Measurements from ENCODE around the gene PCDHGB6. TPM values are rescaled to one million over a fixed set of nuclear protein-coding genes. Genes with fewer than 3 reads are reported as not detected.
"Not testable (repeated sequence)": the region's sequence is repeated elsewhere in the genome, so short reads cannot be mapped to it uniquely, and the experiment has no call there.

Gene PCDHGB6
- total RNA-seq, 1 donor from 2014 or later, result 70.2 TPM

DNA sequence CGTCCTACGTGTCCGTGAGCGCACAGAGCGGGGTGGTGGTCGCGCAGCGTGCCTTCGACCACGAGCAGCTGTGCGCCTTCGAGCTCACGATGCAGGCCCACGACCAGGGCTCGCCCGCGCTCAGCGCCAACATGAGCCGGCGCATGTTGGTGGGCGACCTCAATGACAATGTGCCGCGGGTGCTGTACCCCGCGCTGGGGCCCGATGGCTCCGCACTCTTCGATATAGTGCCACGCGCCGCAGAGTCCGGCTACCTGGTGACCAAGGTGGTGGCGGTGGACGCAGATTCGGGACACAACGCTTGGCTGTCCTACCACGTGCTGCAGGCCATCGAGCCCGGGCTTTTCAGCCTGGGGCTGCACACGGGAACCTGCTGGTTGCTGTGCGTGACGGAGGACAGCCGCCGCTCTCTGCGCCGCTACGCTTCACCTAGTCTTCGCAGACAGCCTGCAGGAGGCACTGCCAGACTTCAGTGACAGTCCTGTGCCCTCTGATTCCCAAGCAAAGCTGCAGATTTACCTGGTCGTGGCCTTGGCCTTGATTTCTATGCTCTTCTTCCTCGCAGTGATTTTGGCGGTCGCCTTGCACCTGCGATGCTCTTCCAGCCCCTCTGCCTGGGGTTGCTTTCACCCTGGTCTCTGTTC, 20.1 kb downstream of the PCDHGB6 start:
- H3K9me3 Mint-ChIP-seq (ENCODE audit: unreplicated experiment), result peaks cover 31% of the 10 kb centered on the region
- H3K27me3 Mint-ChIP-seq (ENCODE audit: unreplicated experiment), result no peaks in the 10 kb centered on the region
- no peaks in the 10 kb centered on the region for H3K4me1 Mint-ChIP-seq (ENCODE audit: unreplicated experiment)

DNA sequence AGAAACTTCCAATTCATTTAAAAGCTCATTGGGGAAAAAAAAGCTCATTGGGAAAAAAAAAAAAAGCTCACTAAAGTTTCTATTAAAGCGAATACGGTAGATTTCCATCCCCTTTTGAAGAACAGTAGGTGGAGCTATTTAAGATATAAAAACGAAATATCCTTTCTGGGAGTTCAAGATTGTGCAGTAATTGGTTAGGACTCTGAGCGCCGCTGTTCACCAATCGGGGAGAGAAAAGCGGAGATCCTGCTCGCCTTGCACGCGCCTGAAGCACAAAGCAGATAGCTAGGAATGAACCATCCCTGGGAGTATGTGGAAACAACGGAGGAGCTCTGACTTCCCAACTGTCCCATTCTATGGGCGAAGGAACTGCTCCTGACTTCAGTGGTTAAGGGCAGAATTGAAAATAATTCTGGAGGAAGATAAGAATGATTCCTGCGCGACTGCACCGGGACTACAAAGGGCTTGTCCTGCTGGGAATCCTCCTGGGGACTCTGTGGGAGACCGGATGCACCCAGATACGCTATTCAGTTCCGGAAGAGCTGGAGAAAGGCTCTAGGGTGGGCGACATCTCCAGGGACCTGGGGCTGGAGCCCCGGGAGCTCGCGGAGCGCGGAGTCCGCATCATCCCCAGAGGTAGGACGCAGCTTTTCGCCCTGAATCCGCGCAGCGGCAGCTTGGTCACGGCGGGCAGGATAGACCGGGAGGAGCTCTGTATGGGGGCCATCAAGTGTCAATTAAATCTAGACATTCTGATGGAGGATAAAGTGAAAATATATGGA, 22.7 kb downstream of the PCDHGB6 start, which contains the start of gene PCDHGA12:
TSS of gene PCDHGA12 (plus strand) at position 176 of the 782 bp plus-strand sequence. CDS start at position 429, 253 bp downstream.
- Mint-ChIP-seq H3K27me3 (ENCODE audit: unreplicated experiment) (no peaks in the 10 kb centered on the region), H3K9me3 (ENCODE audit: unreplicated experiment) (peaks cover 24% of the 10 kb centered on the region), H3K36me3 (ENCODE audit: unreplicated experiment) (peaks cover 51% of the 10 kb centered on the region), H3K4me3 (ENCODE audit: unreplicated experiment) (no peak within 1 kb of the TSS), H3K27ac (ENCODE audit: unreplicated experiment) (no peak within 1 kb of the TSS), H3K4me1 (ENCODE audit: unreplicated experiment) (no peaks in the 10 kb centered on the region)
- TF ChIP-seq, protein P1, sequence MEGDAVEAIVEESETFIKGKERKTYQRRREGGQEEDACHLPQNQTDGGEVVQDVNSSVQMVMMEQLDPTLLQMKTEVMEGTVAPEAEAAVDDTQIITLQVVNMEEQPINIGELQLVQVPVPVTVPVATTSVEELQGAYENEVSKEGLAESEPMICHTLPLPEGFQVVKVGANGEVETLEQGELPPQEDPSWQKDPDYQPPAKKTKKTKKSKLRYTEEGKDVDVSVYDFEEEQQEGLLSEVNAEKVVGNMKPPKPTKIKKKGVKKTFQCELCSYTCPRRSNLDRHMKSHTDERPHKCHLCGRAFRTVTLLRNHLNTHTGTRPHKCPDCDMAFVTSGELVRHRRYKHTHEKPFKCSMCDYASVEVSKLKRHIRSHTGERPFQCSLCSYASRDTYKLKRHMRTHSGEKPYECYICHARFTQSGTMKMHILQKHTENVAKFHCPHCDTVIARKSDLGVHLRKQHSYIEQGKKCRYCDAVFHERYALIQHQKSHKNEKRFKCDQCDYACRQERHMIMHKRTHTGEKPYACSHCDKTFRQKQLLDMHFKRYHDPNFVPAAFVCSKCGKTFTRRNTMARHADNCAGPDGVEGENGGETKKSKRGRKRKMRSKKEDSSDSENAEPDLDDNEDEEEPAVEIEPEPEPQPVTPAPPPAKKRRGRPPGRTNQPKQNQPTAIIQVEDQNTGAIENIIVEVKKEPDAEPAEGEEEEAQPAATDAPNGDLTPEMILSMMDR (IDR thresholded peaks at IDR 0.05), result no peak
- no peak for DNase-seq (ENCODE audit: extremely low spot score, unreplicated experiment)

More for the DNA sequence above, 20.1 kb downstream of the PCDHGB6 start:
- Mint-ChIP-seq H3K4me3 (ENCODE audit: unreplicated experiment) (no peak overlapping the region), H3K27ac (ENCODE audit: unreplicated experiment) (no peak overlapping the region), H3K36me3 (ENCODE audit: unreplicated experiment) (peaks cover 58% of the 10 kb centered on the region)
- TF ChIP-seq, protein P1 (IDR thresholded peaks at IDR 0.05), result no peak
- no peak for DNase-seq (ENCODE audit: extremely low spot score, unreplicated experiment)

DNA sequence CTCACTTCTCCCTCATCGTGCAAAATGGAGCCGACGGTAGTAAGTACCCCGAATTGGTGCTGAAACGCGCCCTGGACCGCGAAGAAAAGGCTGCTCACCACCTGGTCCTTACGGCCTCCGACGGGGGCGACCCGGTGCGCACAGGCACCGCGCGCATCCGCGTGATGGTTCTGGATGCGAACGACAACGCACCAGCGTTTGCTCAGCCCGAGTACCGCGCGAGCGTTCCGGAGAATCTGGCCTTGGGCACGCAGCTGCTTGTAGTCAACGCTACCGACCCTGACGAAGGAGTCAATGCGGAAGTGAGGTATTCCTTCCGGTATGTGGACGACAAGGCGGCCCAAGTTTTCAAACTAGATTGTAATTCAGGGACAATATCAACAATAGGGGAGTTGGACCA, 23.5 kb downstream of the PCDHGB6 start:
- H3K27ac Mint-ChIP-seq (ENCODE audit: unreplicated experiment), result no peak overlapping the region
- TF ChIP-seq, protein P1 (IDR thresholded peaks at IDR 0.05), result no peak
- H3K9me3 Mint-ChIP-seq (ENCODE audit: unreplicated experiment), result peaks cover 28% of the 10 kb centered on the region
- no peaks in the 10 kb centered on the region for H3K4me1 Mint-ChIP-seq (ENCODE audit: unreplicated experiment)
- no peak overlapping the region for H3K4me3 Mint-ChIP-seq (ENCODE audit: unreplicated experiment)
- DNase-seq (ENCODE audit: extremely low spot score, unreplicated experiment), result no peak
- H3K27me3 Mint-ChIP-seq (ENCODE audit: unreplicated experiment), result no peaks in the 10 kb centered on the region
- peaks cover 44% of the 10 kb centered on the region for H3K36me3 Mint-ChIP-seq (ENCODE audit: unreplicated experiment)

DNA sequence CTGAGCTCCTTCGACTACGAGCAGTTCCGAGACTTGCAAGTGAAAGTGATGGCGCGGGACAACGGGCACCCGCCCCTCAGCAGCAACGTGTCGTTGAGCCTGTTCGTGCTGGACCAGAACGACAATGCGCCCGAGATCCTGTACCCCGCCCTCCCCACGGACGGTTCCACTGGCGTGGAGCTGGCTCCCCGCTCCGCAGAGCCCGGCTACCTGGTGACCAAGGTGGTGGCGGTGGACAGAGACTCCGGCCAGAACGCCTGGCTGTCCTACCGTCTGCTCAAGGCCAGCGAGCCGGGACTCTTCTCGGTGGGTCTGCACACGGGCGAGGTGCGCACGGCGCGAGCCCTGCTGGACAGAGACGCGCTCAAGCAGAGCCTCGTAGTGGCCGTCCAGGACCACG, 24.5 kb downstream of the PCDHGB6 start:
- not testable (repeated sequence) for H3K27ac Mint-ChIP-seq (ENCODE audit: unreplicated experiment); H3K4me1 Mint-ChIP-seq (ENCODE audit: unreplicated experiment); H3K27me3 Mint-ChIP-seq (ENCODE audit: unreplicated experiment); DNase-seq (ENCODE audit: extremely low spot score, unreplicated experiment); H3K4me3 Mint-ChIP-seq (ENCODE audit: unreplicated experiment)
- peaks cover 27% of the 10 kb centered on the region for H3K9me3 Mint-ChIP-seq (ENCODE audit: unreplicated experiment)
- H3K36me3 Mint-ChIP-seq (ENCODE audit: unreplicated experiment), result peaks cover 40% of the 10 kb centered on the region

DNA sequence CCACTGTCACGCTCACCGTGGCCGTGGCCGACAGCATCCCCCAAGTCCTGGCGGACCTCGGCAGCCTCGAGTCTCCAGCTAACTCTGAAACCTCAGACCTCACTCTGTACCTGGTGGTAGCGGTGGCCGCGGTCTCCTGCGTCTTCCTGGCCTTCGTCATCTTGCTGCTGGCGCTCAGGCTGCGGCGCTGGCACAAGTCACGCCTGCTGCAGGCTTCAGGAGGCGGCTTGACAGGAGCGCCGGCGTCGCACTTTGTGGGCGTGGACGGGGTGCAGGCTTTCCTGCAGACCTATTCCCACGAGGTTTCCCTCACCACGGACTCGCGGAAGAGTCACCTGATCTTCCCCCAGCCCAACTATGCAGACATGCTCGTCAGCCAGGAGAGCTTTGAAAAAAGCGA, 24.9 kb downstream of the PCDHGB6 start:
- H3K4me3 Mint-ChIP-seq (ENCODE audit: unreplicated experiment); H3K27me3 Mint-ChIP-seq (ENCODE audit: unreplicated experiment); H3K27ac Mint-ChIP-seq (ENCODE audit: unreplicated experiment); H3K4me1 Mint-ChIP-seq (ENCODE audit: unreplicated experiment); DNase-seq (ENCODE audit: extremely low spot score, unreplicated experiment): not testable (repeated sequence)
- H3K9me3 Mint-ChIP-seq (ENCODE audit: unreplicated experiment), result peaks cover 27% of the 10 kb centered on the region
- H3K36me3 Mint-ChIP-seq (ENCODE audit: unreplicated experiment), result peaks cover 40% of the 10 kb centered on the region

- H3K36me3 Mint-ChIP-seq (ENCODE audit: unreplicated experiment), result peaks cover 32% of the 10 kb centered on the region
- H3K27ac Mint-ChIP-seq (ENCODE audit: unreplicated experiment), result no peak overlapping the region
- TF ChIP-seq, protein P1 (IDR thresholded peaks at IDR 0.05), result no peak
- peaks cover 21% of the 10 kb centered on the region for H3K9me3 Mint-ChIP-seq (ENCODE audit: unreplicated experiment)
- H3K27me3 Mint-ChIP-seq (ENCODE audit: unreplicated experiment), result no peaks in the 10 kb centered on the region
- H3K4me1 Mint-ChIP-seq (ENCODE audit: unreplicated experiment), result no peaks in the 10 kb centered on the region
- H3K4me3 Mint-ChIP-seq (ENCODE audit: unreplicated experiment), result no peak overlapping the region
- no peak for DNase-seq (ENCODE audit: extremely low spot score, unreplicated experiment)
Observed at GRCh38 chr5:141434006-141434405, 26.2 kb downstream of the PCDHGB6 start.

Measured in osteocyte (in vitro differentiated cells).